CD4-positive, alpha-beta T cell (primary cell): ENCODE data around the gene NR5A1. TPM values are rescaled to one million over a fixed set of nuclear protein-coding genes. Genes with fewer than 3 reads are reported as not detected.

Source experiments
- ATAC-seq: fragments of 200-7000 bp; cut with Tn5 transposase; one replicate; pipeline ENCODE4 v1.10.0; 2022; ENCODE audit warnings: mild to moderate bottlenecking; ENCODE audit not compliant: poor library complexity
- CTCF ChIA-PET: fragments of 350-600 bp; sonication (Branson Sonifier 250); formaldehyde crosslinking; loops from one replicate; lab custom pipeline; 2021; ENCODE audit warnings: antibody characterized with exemption, inconsistent platforms; lab: Charles Lee
- POLR2A ChIA-PET: fragments of 350-600 bp; sonication (Branson Sonifier 250); formaldehyde crosslinking; loops from one replicate; lab custom pipeline; 2021; ENCODE audit warnings: antibody characterized with exemption, inconsistent platforms; lab: Charles Lee
- DNase-seq, 14 experiments: peaks; one replicate each; pipeline ENCODE4 v3.0.0-alpha.2; 2013 to 2020; ENCODE audit warnings: mixed read lengths in 2 of 14
- H3K27ac ChIP-seq, 2 donors: one replicate each; pipeline versions ENCODE4 v1.5.1 to v1.7.0; 2013; ENCODE audit warnings: low read length in 2 of 2, low read depth in 1 of 2, mild to moderate bottlenecking in 1 of 2
- H3K27me3 ChIP-seq, 2 experiments: 1 replicate in 1 of 2; 2 replicates in 1 of 2; pipeline versions ENCODE4 v1.6.1 to v1.7.0; 2013; ENCODE audit warnings: low read length in 2 of 2, control low read depth in 1 of 2, mild to moderate bottlenecking in 1 of 2, moderate library complexity in 1 of 2; ENCODE audit not compliant: insufficient read depth in 2 of 2, control insufficient read depth in 1 of 2
- H3K36me3 ChIP-seq: one replicate; pipeline ENCODE4 v1.6.1; 2013; ENCODE audit warnings: low read length, control low read depth; ENCODE audit not compliant: insufficient read depth
- H3K4me1 ChIP-seq: one replicate; pipeline ENCODE4 v1.6.1; 2013; ENCODE audit warnings: low read length, control low read depth; ENCODE audit not compliant: insufficient read depth
- H3K4me3 ChIP-seq: one replicate; pipeline ENCODE4 v1.5.1; 2013; ENCODE audit warnings: mild to moderate bottlenecking, low read length, moderate library complexity
- H3K9me3 ChIP-seq, 2 experiments: 1 replicate in 1 of 2; 2 replicates in 1 of 2; pipeline versions ENCODE4 v1.6.1 to v1.7.0; 2013; ENCODE audit warnings: low read length in 2 of 2, mild to moderate bottlenecking in 2 of 2, control low read depth in 1 of 2, moderate library complexity in 1 of 2; ENCODE audit not compliant: control insufficient read depth in 1 of 2, insufficient read depth in 1 of 2
- H3K27ac Mint-ChIP-seq: one replicate; pipeline ENCODE4 v1.8.0; 2020; ENCODE audit warnings: mixed read lengths
- H3K27me3 Mint-ChIP-seq: one replicate; pipeline ENCODE4 v1.8.0; 2021; ENCODE audit warnings: mixed read lengths
- H3K36me3 Mint-ChIP-seq: one replicate; pipeline ENCODE4 v1.8.0; 2021; ENCODE audit warnings: low read depth, mixed read lengths
- H3K4me1 Mint-ChIP-seq: one replicate; pipeline ENCODE4 v1.8.0; 2021; ENCODE audit warnings: low read depth, mixed read lengths
- H3K4me3 Mint-ChIP-seq: one replicate; pipeline ENCODE4 v1.8.0; 2020; ENCODE audit warnings: mild to moderate bottlenecking, mixed read lengths
- H3K9me3 Mint-ChIP-seq: one replicate; pipeline ENCODE4 v1.8.0; 2020; ENCODE audit warnings: mixed read lengths
- intact Hi-C, 2 experiments: fragments of 100-400 bp; cut with DNase I in 1 of 2; cut with micrococcal nuclease in 1 of 2; formaldehyde crosslinking; loops; one replicate each; pipeline versions ENCODE4 v1.15.1 to v1.9.0; 2023 to 2025; cut with DNase I, micrococcal nuclease
- total RNA-seq, 174 experiments: library from RNA in 2 of 174; stranded (reverse) in 2 of 174; gene quantifications; one replicate each; pipeline ENCODE4 v1.2.3 and lab custom pipeline; 2021 to 2026
- TF ChIP-seq, protein P1 (sequence below): fragments of 200-600 bp; IDR thresholded peaks from one replicate; pipeline ENCODE4 v1.8.0; 2022; ENCODE audit warnings: antibody characterized with exemption, mild to moderate bottlenecking

NR5A1 gene
- total RNA-seq, 2 experiments from 2014 or later, result not detected

DNA sequence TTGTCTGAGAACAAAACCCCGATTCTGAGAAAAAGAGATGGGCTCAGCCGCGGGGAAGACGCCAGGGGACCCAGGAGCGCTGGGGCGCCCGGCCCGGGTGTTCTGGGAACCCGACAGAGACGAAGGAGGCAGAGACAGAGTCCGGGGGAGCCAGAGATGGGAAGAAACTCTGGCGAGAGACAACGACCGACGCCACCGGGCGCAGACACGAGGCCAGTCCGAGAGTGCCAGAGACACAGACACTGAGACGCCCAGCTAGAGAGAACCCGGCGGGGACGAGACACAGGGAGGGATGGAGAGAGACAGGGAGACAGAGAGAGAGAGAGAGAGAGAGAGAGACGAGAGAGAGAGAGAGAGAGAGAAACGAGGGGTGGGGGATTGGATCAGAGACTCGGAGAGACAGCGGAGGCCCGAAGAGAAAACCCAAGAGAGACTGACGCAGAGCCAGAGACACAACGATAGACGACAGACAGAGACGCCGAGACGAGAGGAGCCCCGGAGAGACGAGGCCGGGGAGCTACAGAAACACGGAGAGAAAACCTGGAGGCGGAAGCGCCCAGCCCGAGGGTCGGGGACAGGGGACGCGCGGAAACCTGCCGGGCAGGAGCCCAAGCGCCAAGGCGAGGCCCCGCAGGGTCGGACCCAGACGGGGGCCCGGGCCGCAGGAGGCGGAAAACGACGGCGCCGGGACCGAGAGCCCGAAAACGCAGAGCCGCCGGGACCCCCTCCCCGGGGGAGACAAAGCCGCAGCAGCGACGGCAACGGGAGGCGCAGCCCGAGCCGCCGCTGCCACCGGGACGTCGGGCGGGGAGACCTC is 3.3 kb downstream of the NR5A1 start:
- POLR2A ChIA-PET, result no interaction called here
- intact Hi-C loops, result no loop called here

DNA sequence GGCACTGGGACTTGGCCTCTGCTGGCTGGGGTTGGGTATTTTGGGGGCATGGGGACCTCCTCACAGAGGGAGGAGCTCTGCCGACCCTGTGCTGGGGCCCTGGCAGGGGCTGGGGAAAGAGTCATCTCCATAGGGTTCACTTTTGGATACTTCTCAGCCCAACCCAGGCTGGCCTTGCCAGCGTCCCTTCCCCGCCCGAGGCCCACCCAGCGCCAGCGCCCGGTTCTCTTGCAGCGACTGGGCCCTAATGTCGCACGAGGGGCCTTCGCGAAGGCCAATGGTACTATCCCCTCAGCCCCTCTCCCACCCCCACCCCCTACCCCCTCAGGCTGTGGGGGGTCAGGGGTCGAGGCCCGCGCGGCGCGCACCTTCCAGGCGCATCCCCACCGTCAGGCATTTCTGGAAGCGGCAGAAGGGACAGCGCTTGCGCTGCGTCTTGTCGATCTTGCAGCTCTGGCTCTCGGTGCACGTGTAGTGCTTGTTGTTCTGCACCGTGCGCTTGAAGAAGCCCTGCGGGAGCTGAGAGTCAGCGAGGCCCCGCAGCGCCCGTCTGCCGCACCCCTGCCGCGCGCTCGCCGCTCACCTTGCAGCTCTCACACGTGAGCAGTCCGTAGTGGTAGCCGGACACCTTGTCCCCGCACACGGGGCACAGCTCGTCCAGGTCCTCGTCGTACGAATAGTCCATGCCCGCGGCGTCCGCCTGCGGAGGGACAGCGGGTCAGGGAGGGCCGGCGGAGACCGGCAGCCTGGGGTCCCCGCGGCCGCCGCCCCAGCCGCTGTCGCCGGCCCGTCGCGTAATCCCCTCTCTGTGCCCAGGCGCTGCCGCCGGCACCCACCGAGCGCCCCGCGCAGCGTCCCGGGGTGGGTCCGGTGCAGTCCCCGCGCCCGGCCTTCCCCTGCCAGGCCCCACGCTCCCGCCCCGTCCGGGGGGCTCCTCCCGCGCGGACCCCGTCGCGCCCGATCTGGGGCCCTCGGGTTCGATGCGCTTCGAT is 4.2 kb downstream of the NR5A1 start:
- H3K4me3 ChIP-seq, result no peak overlapping the region
- intact Hi-C loops, result no loop called here
- H3K36me3 Mint-ChIP-seq, result no peaks in the 10 kb centered on the region
- peaks cover 26 to 38% of the 10 kb centered on the region in 2 experiments for H3K27me3 ChIP-seq
- H3K36me3 ChIP-seq, result no peaks in the 10 kb centered on the region
- H3K27ac Mint-ChIP-seq, result no peak overlapping the region
- ChIA-PET CTCF (no interaction called here), POLR2A (no interaction called here)
- peaks cover 36% of the 10 kb centered on the region for H3K27me3 Mint-ChIP-seq
- peaks cover 8% of the 10 kb centered on the region for H3K4me1 ChIP-seq
- peaks cover 0 to 7% of the 10 kb centered on the region in 2 experiments for H3K9me3 ChIP-seq
- H3K4me3 Mint-ChIP-seq, result no peak overlapping the region
- H3K4me1 Mint-ChIP-seq, result peaks cover 4% of the 10 kb centered on the region
- TF ChIP-seq, protein P1, sequence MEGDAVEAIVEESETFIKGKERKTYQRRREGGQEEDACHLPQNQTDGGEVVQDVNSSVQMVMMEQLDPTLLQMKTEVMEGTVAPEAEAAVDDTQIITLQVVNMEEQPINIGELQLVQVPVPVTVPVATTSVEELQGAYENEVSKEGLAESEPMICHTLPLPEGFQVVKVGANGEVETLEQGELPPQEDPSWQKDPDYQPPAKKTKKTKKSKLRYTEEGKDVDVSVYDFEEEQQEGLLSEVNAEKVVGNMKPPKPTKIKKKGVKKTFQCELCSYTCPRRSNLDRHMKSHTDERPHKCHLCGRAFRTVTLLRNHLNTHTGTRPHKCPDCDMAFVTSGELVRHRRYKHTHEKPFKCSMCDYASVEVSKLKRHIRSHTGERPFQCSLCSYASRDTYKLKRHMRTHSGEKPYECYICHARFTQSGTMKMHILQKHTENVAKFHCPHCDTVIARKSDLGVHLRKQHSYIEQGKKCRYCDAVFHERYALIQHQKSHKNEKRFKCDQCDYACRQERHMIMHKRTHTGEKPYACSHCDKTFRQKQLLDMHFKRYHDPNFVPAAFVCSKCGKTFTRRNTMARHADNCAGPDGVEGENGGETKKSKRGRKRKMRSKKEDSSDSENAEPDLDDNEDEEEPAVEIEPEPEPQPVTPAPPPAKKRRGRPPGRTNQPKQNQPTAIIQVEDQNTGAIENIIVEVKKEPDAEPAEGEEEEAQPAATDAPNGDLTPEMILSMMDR, result no peak
- no peak for ATAC-seq
- no peak for DNase-seq
- no peak overlapping the region for H3K27ac ChIP-seq
- H3K9me3 Mint-ChIP-seq, result no peaks in the 10 kb centered on the region

More for the DNA sequence above, 3.3 kb downstream of the NR5A1 start:
- Histone ChIP-seq H3K27me3 (peaks cover 29 to 38% of the 10 kb centered on the region in 2 experiments), H3K4me1 (peaks cover 8% of the 10 kb centered on the region), H3K9me3 (peaks cover 0 to 7% of the 10 kb centered on the region in 2 experiments), H3K4me3 (no peak overlapping the region), H3K27ac (no peak overlapping the region), H3K36me3 (no peaks in the 10 kb centered on the region)
- Mint-ChIP-seq H3K4me3 (peak overlapping the region; percentile 80), H3K27me3 (peaks cover 36% of the 10 kb centered on the region), H3K27ac (no peak overlapping the region), H3K36me3 (no peaks in the 10 kb centered on the region), H3K9me3 (no peaks in the 10 kb centered on the region), H3K4me1 (peaks cover 4% of the 10 kb centered on the region)
- TF ChIP-seq, protein P1, result no peak
- CTCF ChIA-PET, result no interaction called here
- ATAC-seq (no peak), DNase-seq (no peak)

DNA sequence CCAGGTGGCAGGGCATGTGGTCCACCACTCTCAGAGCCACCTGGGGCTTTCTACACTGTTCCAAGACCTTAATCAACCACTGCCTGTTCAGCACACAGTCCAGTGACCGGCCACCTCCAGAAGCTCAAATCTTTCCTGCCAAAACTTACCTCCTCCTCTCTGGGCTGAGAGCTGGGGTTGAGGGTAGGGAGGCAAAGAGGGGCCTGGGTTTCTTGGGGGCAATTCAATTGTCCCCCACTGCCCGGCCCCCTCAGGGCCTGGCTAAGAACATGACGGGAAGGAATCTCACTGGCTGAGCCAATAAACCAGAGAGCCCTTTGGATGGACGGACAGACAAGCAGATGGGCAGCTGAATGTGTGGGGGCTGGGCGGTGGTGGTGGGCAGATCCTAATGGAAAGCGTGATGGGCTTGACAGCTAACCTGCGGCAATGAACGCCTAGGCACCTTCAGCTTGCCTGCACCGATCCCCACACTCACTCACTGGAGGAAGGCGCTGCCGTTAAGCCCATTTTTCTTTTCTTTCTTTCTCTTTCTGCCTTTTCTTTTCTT is 5.4 kb downstream of the NR5A1 start:
- Histone ChIP-seq H3K4me3 (no peak overlapping the region), H3K36me3 (no peaks in the 10 kb centered on the region), H3K27ac (no peak overlapping the region), H3K9me3 (peaks cover 0 to 4% of the 10 kb centered on the region in 2 experiments), H3K27me3 (peaks cover 20 to 38% of the 10 kb centered on the region in 2 experiments), H3K4me1 (peaks cover 8% of the 10 kb centered on the region)
- Mint-ChIP-seq H3K4me1 (peaks cover 4% of the 10 kb centered on the region), H3K9me3 (no peaks in the 10 kb centered on the region), H3K27ac (no peak overlapping the region), H3K27me3 (peaks cover 36% of the 10 kb centered on the region), H3K4me3 (no peak overlapping the region), H3K36me3 (no peaks in the 10 kb centered on the region)
- ATAC-seq, result no peak
- intact Hi-C loops, result no loop called here
- no peak for DNase-seq
- POLR2A ChIA-PET, result no interaction called here
- TF ChIP-seq, protein P1, result no peak
- CTCF ChIA-PET, result no interaction called here
